HG02642 (cell line): ENCODE data around the gene ASB2.
A peak's percentile ranks its signal among the peaks of the same experiment; 100 is the strongest.

Experiments used
- ATAC-seq: cut with Tn5 transposase; IDR thresholded peaks from one replicate; pipeline ENCODE4 v1.9.1; 2021; ENCODE audit warnings: mild to moderate bottlenecking; ENCODE audit not compliant: unreplicated experiment, poor library complexity

Gene ASB2

DNA sequence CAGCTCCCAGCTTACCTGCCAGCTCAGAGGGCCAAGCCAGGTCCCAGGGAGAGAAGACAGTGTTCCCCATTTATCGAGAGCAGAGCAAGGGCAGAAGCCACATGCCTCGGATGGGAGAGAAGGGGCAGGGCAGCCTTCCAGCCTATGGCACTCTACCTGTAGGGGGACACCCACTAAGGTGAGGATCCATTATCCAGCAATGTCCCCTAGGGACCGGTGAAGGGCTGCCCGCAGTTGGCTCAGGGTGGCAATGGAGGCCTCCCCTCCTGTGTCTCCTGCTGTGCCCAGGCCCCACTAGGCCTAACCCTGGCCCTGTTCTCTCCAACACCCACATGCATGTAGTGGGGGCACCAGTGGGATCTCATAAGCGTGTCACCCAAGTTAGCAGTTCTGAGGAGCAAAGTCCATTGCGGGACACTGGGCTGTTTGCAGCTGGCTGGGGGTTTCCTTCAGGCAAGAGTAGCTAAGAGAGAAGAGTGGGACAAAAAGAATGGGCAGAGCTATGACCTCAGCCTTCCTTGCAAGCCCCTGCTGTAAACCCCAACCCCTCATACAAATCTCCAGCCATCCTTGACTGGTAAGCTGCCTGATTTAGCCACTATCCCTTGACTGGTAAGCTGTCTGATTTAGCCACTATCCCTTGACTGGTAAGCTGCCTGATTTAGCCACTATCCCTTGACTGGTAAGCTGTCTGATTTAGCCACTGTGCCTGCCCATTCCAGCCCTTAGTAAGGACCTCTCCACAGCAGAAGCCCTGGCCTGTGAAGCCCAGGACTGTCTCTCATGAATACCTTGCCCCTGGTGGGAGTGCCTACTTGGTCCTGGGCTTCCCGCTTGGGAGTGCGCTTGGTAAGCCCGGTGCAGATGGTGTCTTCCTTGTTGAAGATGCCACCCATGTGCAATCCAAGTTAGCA is 5.2 kb upstream of the ASB2 start:
- no peak for ATAC-seq

- ATAC-seq, result no peak
These were observed 4.3 kb upstream of the ASB2 start for GRCh38 chr14:93980456-93981201.

DNA sequence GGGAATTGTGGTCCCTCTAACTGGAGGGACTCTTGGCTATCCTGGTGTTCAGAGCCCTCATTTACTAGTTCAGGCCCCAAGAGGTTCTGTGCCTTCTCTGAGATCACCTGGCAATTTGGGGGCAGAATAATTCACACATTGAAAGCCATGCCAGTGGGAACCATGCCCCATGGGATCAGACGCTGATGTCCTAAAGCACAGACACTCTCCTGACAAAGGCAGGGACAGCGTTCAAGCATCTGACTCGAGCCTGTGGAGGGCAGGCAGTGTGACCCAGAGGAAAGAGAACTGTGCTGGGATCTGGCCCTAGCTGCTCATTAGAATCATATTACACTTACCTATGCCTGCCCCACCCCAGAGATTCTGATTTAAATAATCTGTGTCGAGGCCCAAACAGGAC is 2.4 kb upstream of the ASB2 start:
- ATAC-seq, result no peak

- peak; percentile 53 for ATAC-seq
These were observed 1.6 kb upstream of the ASB2 start for GRCh38 chr14:93977790-93978581.

DNA sequence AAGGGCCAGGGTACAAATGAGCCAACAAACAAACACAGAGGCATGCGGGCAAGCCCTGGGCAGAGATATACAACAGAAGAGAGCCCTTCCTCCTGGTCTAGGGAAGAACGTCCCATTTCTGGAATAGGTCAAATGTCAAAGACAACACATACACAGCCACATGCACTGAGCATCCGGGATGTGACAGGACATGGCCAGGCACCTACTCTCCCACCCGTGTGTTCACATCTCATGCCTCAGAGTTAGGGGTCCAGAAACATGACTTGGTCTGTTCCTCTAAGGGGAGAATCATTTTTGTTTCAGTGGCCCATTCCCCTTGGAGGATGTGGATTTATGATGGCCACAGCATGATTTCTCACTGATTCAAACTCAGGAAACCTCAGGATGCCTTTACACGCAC is 801 bp upstream of the ASB2 start:
- no peak for ATAC-seq

- peak; percentile 59 for ATAC-seq
These were observed 436 bp downstream of the ASB2 start for GRCh38 chr14:93975791-93976476.

GRCh38 chr14:93974833-93975232 is 1.5 kb downstream of the ASB2 start:
- ATAC-seq, result no peak

DNA sequence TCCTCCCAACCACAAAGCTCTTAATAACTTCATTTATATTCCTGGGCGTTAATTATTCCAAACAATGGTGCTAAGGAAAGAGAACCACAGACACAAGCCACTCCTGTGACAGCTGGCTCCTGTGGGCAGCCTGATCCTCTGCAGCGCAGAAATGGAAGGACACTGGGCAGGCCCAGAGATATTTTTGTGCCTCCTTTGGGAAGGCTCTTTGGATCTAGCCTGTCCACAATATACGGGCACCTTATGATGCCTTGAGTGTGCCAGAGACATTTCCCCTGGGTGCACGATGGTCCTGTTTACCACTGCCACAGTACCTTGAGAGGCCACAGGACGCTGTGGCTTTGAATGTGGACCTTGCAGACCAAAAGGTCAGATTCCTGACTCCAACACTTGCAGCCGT is 2.1 kb downstream of the ASB2 start:
- ATAC-seq, result no peak

- ATAC-seq, result no peak
These were observed 2.8 kb downstream of the ASB2 start for GRCh38 chr14:93973607-93974006.

DNA sequence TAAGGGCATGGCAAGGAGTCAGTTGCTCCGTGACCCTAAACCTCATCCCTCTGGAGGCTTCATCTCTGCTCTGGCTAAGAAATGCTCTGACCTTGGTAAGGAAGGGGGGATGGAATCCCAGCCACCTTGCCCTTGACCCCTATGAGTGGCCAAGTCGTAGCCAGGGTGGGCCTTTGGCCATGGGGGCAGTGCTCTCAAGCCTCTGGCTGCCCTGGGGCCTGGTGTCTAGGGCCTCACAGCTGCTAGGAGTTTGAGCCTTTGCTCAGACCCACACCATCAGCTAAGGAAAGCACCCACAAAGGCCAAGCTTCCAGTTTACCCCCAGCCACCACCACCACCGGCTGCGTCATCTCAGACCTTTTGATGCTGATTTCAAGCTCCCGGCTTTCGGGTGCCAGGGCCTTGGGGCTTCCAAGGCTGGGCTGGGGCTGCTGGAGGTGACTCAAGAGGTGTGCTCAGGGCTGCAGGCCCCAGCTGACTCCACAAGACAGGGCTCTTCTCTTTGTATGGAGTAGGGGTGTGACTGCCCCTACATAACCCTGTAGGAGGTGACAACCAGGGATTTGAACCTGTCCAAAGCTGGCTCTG is 3.7 kb downstream of the ASB2 start:
- ATAC-seq, result no peak

- no peak for ATAC-seq
These were observed 4.7 kb downstream of the ASB2 start for GRCh38 chr14:93971635-93972027.

- peak; percentile 49 for ATAC-seq
These were observed 5.3 kb downstream of the ASB2 start for GRCh38 chr14:93970965-93971634.

GRCh38 chr14:93970585-93970964 is 5.8 kb downstream of the ASB2 start:
- peak; percentile 29 for ATAC-seq

DNA sequence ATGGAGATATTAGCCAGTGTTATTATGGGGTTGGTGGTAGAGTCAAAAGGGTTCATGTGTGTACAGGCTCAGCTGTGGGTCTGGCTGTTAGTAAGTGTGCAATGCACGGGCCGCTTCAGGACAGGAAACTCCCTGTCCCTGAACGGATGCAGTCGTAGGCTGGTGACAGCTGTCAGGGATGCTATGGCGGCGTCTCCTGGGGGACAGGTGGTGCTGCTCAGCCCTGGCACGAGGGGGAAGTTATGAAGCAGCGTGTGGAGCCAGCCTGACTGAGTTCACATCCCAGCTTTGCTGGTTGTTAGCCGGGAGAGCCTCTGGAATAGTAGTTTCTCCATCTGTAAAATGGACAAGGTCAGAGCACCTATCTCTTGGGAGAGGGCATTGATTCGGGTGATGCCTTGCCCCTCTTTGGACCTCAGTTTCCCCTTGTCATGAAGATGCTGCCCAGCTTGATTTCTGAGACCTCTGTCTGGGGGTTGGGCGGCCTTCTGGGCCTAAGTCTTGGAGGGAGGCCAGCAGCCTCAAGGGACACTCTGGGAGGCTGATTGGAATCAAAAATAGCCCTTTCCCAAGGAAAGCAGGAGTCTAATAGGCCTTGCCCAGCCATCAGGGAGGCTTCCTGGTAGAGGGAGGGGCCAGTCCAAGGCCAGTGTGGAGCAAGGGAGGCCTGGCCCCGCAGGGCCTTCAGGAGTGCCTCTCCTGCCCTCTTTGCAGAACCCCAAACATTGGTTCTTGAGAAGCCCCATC is 7.1 kb downstream of the ASB2 start:
- ATAC-seq, result no peak

GRCh38 chr14:93967637-93968250 is 8.6 kb downstream of the ASB2 start:
- ATAC-seq, result peak; percentile 36

DNA sequence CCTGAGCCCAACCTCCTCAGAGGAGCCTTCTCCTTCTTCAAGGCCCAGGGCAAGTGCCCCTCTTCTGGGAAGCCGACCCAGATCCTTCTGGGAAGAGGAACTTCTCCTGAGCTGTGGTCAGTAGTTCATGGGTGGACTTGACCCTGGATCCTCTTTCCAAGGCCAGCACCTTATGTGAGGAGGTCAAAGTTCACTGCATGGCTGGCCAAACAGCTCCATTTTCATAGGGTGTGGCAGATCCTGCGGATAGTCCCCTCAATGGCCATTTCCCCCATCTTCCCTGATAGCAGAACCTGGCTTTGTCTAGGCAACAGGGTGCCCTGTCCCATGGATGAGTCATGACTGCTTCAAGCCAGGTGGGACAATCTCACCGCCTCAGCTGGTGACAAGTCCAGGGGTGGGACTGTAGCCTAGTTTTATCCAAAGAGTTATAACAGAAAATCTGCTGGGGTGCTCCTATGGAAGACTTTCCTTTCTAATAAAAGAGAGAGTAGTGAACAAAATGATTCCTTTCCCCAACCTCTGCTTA is 10.4 kb downstream of the ASB2 start:
- no peak for ATAC-seq

DNA sequence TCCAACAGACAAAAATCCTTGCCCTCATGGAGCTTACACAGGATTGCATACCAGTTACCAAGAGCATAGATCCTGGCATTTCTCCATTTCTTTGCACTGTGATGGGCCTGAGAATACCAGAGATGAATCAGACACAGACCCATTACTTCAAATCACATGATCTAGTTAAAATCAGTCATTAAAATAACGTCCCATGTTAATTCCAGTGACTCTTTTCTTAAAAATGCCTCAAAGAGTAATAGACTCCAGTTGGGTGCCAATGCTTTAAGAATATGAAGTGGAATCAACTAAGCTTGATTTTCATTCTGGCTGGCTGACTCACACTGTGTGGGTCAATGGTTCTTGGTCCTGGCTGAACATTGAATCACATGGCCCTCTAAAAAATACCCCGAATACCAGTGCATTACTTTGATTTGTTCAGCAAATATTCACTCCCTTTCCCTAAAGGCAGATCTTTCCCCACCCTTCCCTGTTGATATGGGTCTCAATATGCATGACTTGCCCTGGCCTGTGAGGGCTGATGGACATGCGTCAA is 11.0 kb downstream of the ASB2 start:
- ATAC-seq, result no peak

- ATAC-seq, result no peak
These were observed 11.5 kb downstream of the ASB2 start for GRCh38 chr14:93964820-93965286.
